Right lung (tissue), 5 donors: ENCODE data around the gene HUNK. TPM values are rescaled to one million over a fixed set of nuclear protein-coding genes. Genes with fewer than 3 reads are reported as not detected.
"Not testable (repeated sequence)": the region's sequence is repeated elsewhere in the genome, so short reads cannot be mapped to it uniquely, and the experiment has no call there.

Experiments
- DNase-seq, 2 donors: peaks; one replicate each; pipeline ENCODE4 v3.0.0-alpha.2; 2013
- polyA plus RNA-seq, 5 donors: library from polyadenylated mRNA; unstranded; fragments of 120-200 nt; gene quantifications; one replicate each; pipeline versions ENCODE4 v1.2.1 to v1.2.3, GENCODE V29; 2013; ENCODE audit warnings: inconsistent platforms in 1 of 5, low replicate concordance in 1 of 5; ENCODE audit not compliant: insufficient read length in 5 of 5, insufficient read depth in 1 of 5

Gene HUNK
- polyA plus RNA-seq, 5 donors: 4.9 to 8.7 (median 7.3) TPM

DNA sequence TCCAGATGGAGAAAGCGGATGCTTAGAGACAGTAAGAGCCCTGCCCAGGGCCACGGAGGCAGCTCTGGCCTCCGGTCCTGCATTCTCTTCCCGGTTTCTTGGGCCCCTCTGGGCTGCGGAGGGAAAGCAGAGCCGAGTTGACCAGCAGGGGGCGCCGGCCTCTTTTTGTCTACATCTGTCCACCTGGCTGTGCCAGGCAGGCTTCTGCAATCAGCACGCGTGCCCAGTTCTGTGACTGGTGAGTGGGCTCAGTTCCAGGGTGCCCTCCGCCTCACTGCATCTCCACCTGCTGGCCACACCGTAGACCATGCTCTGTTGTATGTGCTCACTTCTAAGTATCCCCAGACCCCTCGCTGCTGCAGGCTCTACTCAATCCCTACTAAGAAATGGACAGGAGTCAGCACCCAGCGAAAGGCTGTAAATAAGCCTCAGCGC is 6.7 kb upstream of the HUNK start:
- DNase-seq: peak; percentile 70 to 77

DNA sequence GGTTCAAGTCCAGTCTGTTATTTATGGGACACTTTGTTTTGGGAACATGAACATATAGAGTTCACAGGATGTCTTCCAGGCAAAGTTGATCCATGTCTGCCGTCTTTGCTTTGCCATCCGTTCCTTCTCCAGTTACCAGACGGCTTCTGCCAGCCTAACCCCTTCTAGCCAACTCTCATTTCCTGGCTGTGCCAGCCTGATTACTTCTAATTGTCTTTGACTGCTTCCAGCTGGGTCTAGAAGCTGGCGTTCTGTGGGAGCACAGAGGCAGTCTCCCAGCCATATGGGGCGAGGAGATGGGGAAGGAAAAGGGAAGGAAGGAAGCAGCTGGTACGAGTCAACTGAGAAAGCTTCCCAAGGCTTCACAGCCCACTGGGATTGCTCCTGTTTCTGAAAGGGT is 3.1 kb upstream of the HUNK start:
- DNase-seq: no peak

DNA sequence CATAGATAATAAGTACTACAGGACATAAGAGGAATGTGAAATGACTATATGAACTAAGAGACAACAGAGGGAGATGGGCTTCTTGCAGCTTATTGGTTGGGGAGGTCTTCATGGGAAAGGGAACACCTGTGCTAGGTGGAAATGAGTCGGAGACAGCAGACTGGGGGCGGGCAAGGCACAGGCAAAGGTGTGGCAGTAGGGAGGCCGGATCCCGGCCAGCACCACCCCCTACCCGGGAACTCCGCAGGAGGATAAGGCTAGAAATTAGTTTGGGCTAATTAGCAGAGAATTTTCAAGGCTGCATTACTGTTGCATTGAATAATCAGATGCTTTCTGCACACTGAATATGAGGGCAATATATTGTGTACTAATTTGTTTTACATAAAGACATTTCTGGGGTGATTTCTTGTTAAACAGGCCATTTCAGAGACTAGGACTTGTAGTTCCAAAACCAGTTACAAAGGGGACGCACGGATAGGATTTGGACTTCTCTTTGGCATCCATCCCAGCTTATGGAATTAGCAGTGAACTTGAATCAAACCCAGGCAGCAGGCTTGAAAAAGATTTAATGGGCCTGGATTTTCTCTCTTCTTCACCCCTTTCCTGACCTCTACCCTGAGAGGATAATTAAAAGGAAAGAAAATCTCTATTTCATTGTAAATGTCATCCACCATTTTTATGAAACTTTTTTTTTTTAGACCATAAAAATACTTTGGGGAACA is 2.2 kb upstream of the HUNK start:
- DNase-seq: no peak

DNA sequence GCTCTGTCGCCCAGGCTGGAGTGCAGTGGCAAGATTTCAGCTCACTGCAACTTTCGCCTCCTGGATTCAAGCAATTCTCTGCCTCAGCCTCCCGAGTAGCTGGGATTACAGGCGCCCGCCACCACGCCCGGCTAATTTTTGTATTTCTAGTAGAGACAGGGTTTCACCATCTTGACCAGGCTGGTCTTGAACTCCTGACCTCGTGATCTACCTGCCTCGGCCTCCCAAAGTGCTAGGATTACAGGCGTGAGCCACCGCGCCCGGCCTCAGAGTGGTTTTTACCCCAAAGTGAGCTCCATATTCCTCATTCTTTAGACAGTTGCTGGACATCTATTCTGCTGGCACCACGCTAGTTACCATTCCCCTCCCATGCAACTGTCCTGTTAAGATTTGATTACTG is 1.4 kb upstream of the HUNK start:
- DNase-seq: not testable (repeated sequence)

DNA sequence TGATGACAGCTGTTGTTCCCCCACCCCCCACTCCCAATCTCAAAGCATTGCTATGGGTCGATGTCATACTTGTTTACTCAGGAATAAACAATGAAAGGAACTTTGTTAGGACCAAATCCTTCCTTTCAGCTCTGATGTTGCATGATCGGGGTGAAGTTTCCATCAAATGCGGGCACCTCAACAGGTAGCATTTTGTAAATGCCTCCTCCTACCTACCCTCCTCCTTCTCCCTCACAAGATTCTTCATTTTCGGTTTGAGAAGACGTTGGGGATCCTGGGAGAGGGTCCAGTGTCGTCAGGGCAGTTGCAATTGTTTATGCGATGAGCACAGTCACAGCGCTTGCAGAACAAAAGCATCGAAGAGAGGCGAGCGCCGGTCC is 758 bp upstream of the HUNK start:
- no peak for DNase-seq

DNA sequence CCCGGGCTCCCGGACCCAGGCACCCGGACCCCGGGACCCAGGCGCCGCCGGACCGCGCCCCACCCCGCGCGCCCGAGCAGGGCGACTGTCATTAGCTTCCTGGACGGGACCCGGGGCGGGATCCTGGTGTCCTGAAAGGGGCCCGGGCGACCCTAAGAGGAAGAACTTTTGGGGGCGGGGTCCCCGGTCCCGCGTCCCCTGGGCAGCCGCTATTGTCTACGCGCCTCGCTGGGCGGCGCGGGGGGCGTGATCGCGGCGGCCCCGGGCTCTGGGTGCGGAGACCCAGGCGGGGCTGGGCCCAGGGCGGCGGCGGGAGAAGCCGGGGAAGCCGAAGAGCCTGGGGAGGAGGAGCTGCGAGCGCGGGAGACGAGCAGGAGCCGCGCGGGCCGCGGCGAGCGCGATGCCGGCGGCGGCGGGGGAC is 465 bp downstream of the HUNK start:
- DNase-seq: no peak

DNA sequence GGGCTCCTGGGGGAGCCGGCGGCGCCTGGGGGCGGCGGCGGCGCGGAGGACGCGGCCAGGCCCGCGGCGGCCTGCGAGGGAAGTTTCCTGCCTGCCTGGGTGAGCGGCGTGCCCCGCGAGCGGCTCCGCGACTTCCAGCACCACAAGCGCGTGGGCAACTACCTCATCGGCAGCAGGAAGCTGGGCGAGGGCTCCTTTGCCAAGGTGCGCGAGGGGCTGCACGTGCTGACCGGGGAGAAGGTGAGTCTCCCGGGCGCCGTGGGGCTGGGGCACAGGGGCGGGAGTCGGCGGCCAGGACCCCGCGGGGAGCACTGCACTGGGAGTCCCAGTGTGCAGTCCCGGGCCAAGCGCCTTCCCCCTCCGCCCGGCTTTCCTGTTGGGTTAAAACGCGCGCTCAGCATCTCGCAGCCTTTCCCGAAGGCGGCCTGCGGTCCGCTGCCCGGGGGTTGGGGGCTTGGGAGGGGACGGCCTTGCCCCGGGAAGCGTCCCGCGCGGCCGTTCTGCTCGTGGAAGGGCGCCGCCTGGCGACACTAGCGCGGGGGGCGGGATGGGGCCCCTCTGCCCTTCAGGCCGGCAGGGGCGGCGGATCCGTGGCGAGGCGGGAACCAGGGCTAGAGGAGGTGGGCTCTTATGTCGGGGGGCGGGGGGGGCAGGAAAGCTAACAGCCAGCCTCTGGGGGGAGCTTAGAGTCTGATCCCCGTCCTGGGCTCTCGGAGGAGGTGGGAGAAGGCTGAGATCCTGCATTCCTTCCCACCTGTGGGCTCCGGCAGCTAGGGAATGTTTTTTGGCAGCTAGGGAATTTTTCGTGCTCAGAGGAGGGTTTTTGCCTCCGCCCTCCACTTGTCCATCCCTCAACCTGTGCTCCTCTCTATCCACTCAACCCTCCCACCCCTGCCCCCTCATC is 1.1 kb downstream of the HUNK start:
- DNase-seq: peak in 1 of 2 donors; percentile 52

DNA sequence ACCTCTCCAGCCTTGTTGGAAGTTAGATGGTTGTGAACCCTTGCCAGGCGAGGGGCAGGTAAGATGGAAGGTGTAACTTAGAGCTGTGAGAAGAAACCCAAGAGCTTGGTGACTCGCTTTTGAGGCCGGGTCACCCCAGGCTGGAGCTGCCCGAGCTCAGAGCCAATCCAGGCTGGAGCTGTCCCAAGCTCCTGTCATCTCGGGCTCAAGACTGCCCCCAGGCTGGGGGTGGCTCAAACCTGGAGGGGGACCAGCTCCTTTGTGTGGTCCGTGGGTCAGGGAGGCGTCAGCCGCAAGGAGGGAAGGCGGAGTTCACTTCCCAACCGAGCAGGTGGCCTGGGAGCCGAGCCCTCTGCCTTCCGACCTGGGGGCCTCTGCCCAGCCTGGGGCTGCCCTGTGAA is 2.0 kb downstream of the HUNK start:
- DNase-seq: no peak

DNA sequence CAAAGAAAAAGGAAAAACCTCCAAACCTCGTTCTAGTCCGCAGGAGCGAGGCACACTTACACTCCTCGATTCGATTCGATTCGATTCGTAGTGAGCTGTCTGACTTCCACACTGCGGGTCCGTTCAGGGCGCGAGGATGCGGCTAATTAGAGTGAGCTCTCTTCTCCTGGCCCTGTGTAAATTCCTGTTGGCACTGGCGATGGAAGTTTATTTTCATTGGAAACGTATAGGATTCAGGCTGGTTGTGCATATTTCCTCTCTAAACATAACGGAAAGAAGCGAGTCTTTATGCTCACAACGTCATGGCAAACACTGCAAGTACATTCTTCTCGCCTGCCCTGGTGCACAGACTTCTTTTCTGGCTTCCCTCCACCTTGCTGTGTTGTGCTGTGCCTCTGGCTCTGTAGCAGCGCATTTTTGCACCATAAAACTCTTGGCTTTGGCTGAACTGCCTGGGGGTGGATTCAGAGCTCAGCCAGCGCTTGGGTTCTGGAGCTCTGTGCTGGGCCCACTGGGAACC is 2.7 kb downstream of the HUNK start:
- no peak for DNase-seq

DNA sequence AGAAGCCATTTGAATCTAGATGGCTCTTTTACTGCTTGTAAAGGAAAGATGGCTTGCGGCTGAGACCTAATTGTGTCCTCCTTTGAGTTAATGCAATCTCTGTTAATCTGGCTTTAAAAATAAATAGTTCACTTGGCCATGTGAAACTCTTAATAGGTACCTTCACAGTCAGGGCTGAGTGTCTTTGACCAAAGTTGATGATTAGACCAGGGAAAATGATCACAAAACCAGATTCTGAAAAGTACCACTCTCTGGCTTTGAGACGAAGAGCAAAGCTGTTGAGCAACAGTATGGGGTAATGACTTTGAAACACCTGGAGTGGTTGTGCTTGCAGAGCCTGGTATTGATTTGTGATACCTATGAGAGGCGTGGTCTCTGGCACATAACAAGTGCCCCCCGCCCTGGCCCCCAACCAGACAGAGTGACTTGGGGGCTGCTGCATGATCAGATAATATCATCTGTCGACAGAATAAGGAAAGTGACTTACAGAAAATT is 4.7 kb downstream of the HUNK start:
- DNase-seq: no peak

DNA sequence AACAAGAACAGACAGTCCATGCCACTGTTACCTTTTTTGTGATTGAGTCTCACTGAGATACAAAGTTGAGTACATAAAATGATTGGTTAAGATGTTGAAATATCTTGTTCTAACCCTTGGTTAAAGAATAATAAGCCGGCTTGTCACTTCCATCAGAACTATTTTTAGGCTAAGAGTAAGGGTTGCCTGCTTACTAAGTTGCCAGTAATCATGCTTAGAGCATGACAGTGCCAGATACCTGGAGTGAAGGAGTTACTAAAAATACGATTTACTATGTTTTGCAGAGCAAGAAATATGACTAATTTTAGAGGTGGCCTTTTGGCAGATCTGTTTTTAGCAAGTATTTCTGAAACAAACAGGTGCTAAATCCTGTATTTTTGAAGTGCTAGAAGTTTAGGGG is 6.0 kb downstream of the HUNK start:
- no peak for DNase-seq

DNA sequence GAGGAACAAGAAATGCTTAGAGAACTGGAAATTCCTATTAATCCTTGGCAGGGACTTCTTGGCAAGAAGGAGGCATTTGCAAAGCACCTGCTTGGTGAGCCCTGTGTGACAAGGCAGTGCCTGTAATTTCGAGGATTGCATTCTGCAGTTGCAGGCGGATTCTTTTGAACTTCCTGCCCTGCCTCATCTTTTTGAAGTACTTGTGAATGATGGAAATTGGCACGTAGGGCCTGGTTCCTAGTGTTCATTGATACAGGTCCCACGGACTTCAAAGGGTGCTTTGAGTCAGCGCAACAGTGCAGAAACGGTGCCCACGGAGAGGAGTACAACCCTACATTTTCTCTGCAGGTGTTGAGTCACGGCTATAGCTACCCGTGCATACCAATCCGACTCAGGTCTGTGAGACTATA is 6.4 kb downstream of the HUNK start:
- DNase-seq: no peak

DNA sequence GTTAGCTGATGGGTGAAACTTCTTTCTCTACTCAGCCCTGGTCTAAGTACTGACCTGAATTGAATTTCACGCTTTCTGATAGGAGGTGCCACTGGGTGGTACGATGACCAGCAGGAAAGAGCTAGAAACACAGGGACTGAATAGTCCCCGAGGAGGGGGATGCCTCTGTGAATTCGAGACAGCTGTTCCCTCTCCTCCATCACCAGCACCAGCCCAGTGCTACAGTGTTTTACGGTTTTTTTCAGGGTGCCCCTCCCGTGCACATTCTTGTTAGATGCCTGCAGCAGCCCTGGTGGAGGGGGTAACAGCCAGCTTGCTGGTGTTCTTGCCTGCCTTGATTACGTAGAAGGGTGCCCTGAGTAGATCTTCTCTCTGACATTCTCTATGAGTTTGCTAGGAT is 7.1 kb downstream of the HUNK start:
- no peak for DNase-seq

DNA sequence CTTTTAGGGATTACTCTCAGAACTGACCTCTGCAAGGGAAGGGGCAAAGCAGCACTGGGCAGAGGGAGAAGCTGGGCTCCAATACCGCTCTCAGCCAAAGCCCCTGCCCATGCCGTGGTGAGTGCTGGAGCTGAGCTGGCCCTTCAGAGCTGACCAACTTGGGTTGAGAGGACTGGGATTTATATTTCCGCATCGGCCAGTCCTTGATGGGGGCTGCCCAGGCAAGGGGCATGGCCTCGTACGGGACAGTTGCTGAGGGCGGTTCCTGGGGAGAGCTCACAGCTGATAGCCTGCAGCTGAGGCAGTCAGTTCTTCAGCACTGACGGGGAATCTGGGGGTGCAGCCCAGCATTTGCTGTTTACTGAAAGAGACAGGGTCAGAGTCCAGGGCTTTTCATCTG is 8.0 kb downstream of the HUNK start:
- no peak for DNase-seq

DNA sequence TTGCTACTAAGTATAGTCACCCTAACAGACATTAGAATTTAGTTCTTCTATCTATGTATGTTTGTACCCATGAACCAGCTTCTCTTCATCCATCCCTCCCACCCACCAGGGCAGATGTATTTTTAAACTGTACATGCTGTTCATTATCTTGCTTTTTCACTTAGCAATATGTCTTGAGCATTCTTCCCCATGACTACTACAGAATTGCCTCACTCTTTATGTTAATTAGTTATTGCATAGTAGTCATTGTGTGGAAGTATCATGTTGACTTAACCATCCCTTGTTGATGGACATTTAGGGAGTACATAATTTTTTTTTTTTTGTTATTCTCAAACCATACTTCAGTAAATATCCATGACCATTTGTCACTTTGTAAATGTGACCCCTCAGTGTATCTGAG is 9.9 kb downstream of the HUNK start:
- DNase-seq: no peak

DNA sequence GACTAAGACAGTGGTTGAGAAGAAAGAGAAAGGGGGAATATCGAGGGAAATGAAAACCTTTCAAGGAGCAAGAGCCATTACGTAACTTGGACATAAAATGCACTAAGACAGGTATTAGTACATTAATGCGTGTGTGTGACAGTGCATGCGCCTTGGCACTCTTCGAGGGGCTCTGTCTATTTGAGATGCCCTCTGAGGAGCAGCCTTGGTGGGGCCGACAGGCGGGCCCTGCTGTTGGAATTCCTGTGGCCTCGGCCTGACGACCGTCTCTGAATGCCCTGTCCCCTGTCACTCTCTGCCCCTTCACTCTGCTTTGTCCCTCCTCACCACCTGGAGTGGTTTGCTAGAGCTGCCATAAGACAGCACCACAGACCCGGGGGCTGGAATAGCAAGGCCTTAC is 12.3 kb downstream of the HUNK start:
- no peak for DNase-seq

DNA sequence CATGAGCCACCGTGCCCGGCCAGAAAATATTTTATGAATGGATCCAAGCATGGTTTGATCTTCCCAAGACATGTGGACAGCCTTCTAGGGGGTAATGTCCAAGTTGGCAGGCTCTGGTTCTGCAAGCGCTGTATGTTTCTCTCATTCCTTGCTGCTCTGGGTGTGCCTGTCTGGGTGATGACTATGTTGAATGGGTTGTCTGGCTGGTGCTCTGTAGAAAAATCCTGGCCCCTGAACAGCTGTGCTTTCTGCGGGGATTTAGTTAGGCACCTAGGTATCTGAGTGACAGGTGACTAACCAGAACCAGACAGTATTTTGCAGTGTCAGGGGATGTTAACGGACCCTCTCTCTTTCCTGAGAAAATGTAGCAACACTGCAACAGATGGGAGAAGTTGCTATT is 14.1 kb downstream of the HUNK start:
- no peak for DNase-seq

DNA sequence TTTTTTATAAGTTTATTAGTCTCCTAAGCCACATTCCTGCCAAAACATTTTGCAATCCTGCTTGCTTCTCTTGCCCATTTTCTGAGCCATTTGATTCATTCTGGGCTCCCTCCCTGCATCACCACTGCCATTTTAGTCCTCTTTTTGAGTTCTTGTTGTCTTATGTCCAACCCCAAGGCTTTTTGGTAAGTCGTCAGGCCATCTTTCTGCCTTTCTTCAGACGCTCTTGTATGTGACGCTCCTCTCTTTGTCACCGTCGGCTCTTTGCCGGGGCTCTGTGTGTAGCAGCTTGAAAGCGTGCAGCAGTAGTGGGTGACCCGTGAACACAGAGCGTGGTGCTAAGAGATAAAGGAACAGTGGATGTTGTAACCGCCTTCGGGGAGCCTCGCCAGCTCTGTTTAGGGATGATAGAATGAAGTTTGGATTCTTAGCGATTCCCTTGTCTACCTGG is 14.6 kb downstream of the HUNK start:
- DNase-seq: peak; percentile 75 to 78

DNA sequence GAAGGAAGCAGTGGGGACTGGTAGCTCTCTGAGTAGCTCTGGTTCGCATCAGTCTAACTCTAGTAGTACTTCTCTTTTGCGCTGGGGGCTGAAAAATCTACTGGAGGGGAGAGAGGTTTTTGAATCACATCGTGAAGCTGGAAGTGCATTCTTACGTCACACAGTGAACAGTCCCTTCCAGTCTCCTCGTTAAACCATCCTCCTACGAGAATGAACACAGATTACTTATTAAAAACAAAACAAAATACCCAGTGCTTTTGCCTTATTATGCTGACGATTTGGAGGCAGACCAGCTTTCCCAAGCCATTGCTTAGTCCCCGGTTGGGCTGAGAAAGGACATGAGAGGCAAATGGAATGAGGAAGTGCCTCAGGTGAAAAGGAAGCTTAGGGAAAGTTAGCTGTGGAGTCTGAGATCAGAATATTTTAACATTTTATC is 16.1 kb downstream of the HUNK start:
- no peak for DNase-seq

DNA sequence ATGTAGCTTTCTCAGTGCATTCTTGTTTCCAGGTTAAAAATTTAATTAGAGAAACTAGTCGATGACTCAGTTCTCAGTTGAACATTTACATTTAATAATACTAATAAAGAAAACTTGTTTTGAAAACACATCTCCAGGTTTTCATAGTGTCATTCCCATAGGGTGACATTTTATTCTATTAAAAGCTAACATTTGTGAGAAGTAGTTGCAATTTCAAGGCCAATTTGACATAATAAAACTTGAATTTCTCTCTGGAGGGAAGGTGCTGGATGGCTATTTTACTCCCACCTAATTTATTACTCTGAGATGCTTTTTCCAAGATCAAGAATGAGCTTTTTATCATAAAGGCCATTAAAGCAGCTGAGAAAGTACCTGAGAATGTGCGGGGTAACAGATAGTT is 16.6 kb downstream of the HUNK start:
- DNase-seq: no peak

DNA sequence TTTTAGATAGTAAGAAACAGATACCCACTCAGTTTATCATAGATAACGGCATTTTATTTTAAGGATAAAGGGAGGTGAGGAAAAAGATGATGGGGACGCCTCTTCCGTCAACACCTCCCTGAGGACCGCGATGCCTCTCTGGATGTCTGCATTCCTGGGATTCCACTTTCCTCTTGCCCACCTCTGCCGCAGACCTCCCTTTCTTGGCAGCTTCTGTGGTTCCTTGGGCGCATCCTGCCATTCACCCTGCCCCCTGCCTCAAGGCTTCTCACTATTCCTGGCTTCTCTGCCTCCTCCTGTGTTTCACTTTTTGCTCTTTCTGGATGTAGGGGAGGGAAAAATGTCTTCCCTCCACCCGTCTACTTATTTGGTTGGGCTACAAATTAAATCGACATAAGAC is 19.9 kb downstream of the HUNK start:
- no peak for DNase-seq

DNA sequence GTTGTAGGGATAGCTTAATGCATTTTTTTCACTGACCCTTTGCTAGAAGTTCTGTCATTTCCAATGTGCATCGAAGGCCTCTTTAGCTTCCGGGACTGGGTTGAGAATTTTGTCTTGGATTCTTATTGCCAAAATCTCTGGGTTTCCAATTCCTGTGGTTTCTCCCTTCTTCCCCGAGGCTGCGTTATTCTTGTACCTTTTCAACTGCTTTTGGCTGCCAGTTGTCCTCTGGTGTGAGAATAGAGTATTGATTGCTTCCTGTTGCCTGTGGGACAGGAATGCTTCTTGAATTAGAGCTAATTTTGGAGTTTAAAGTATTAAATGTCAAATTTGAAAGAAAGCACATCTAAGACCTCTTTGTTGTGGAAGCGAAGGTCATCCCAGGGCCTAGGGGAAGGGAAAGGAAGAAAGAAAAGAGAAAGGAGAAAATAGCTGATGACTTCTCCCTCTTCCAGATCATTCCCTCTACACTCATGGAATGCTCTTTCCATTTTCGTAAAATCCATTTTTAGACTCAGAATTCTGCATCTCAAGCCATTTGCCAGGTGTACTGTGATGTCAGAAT is 21.1 kb downstream of the HUNK start:
- DNase-seq: no peak
